Endothelial cell (in vitro differentiated cells): ENCODE data around the gene UACA. TPM values are rescaled to one million over a fixed set of nuclear protein-coding genes. Genes with fewer than 3 reads are reported as not detected.
"Not testable (repeated sequence)": the region's sequence is repeated elsewhere in the genome, so short reads cannot be mapped to it uniquely, and the experiment has no call there.

ENCODE experiments used
- DNase-seq: peaks from one replicate; pipeline ENCODE4 v3.0.0; 2021; ENCODE audit warnings: low spot score
- H3K27ac Mint-ChIP-seq: one replicate; pipeline ENCODE4 v1.8.0; 2021; ENCODE audit warnings: mixed read lengths, inconsistent platforms; ENCODE audit not compliant: unreplicated experiment
- H3K27me3 Mint-ChIP-seq: one replicate; pipeline ENCODE4 v1.8.0; 2021; ENCODE audit warnings: mild to moderate bottlenecking, moderate library complexity, mixed read lengths, inconsistent platforms; ENCODE audit not compliant: unreplicated experiment
- H3K36me3 Mint-ChIP-seq: one replicate; pipeline ENCODE4 v1.8.0; 2021; ENCODE audit warnings: mild to moderate bottlenecking, low read depth, mixed read lengths, inconsistent platforms; ENCODE audit not compliant: unreplicated experiment
- H3K4me1 Mint-ChIP-seq: one replicate; pipeline ENCODE4 v1.8.0; 2021; ENCODE audit warnings: mild to moderate bottlenecking, mixed read lengths, inconsistent platforms; ENCODE audit not compliant: unreplicated experiment
- H3K4me3 Mint-ChIP-seq: one replicate; pipeline ENCODE4 v1.8.0; 2021; ENCODE audit warnings: mild to moderate bottlenecking, mixed read lengths, inconsistent platforms; ENCODE audit not compliant: unreplicated experiment
- H3K9me3 Mint-ChIP-seq: one replicate; pipeline ENCODE4 v1.8.0; 2021; ENCODE audit warnings: mixed read lengths, inconsistent platforms; ENCODE audit not compliant: unreplicated experiment
- total RNA-seq: library from RNA; stranded (reverse); fragmentation: NEBNext Ultra II Directional; extraction: Animal tissue kit (Norgen Biotek cat#: 25700); gene quantifications from one replicate; pipeline ENCODE4 v1.2.1, GENCODE V29; 2021; ENCODE audit not compliant: unreplicated experiment
- TF ChIP-seq, protein P1 (sequence below): fragments of 200-600 bp; sonication (generic); IDR thresholded peaks from one replicate; pipeline ENCODE4 v1.5.0; 2021; ENCODE audit warnings: antibody characterized with exemption; ENCODE audit not compliant: unreplicated experiment

UACA gene
- total RNA-seq, 1 donor from 2014 or later = 34.2 TPM

DNA sequence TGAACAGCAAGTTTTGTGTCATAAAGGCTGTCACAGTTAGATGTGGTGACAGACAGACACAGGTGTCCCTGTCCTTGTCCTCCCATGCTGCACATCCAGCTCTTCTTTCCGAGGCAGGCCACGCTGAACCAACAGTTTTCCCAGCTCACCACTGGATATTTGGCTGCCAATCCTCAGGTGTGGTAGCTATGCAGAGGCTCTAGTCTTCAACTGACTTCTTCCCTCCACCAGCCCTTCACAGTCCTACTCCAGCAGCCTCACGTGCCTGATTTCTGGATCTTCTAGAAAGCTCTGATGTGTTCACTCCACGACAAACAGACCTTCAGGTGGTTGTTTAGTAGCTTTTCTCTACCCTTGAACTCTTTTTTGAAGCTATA is 145.5 kb downstream of the UACA start:
- Mint-ChIP-seq H3K27ac (no peak overlapping the region), H3K9me3 (no peaks in the 10 kb centered on the region), H3K27me3 (peaks cover 4% of the 10 kb centered on the region), H3K4me3 (no peak overlapping the region), H3K36me3 (no peaks in the 10 kb centered on the region), H3K4me1 (peaks cover 22% of the 10 kb centered on the region)
- DNase-seq = no peak
- TF ChIP-seq, protein P1, sequence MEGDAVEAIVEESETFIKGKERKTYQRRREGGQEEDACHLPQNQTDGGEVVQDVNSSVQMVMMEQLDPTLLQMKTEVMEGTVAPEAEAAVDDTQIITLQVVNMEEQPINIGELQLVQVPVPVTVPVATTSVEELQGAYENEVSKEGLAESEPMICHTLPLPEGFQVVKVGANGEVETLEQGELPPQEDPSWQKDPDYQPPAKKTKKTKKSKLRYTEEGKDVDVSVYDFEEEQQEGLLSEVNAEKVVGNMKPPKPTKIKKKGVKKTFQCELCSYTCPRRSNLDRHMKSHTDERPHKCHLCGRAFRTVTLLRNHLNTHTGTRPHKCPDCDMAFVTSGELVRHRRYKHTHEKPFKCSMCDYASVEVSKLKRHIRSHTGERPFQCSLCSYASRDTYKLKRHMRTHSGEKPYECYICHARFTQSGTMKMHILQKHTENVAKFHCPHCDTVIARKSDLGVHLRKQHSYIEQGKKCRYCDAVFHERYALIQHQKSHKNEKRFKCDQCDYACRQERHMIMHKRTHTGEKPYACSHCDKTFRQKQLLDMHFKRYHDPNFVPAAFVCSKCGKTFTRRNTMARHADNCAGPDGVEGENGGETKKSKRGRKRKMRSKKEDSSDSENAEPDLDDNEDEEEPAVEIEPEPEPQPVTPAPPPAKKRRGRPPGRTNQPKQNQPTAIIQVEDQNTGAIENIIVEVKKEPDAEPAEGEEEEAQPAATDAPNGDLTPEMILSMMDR = no peak

DNA sequence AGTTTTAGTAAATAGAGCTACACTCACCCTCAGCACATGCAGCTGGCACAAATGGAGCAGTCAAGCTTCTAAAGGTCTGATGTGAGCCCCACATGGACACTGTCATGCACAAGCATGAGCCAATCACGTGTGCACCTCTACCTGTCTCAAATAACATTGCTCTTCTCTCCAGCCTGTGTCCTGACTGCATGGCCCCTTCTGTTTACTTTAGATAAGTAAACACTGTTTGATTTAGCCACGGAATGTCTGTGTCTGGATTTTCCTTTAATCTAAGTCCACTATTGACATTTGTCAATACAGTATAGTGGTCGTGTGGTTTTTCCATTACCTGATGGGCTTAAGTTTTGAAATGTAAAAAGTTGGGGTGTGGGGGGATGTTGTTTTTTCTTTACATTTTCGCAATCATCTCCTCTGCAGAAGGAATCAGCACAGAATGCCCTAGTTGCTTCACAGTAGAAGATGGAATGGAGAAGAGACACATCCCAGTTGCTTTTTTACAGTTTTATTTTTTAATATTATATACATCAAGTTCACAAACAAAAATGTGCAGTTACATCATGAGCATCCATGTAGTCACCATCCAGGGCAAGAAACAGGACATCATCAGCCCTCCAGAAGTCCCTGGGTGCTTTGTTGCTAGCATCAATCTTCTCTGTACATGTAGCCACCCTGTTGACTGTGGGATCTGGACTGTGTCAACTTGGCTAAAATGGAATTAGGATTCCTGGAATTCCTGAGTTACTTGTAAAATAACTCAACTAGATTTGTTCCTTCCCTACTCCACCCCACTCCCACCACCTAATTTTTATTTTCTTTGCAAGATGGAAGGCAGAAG is 146.1 kb downstream of the UACA start:
- no peak for DNase-seq
- TF ChIP-seq, protein P1 = no peak
- no peaks in the 10 kb centered on the region for H3K36me3 Mint-ChIP-seq
- H3K4me1 Mint-ChIP-seq = peaks cover 22% of the 10 kb centered on the region
- peaks cover 4% of the 10 kb centered on the region for H3K27me3 Mint-ChIP-seq
- no peak overlapping the region for H3K4me3 Mint-ChIP-seq
- no peaks in the 10 kb centered on the region for H3K9me3 Mint-ChIP-seq
- H3K27ac Mint-ChIP-seq = no peak overlapping the region

DNA sequence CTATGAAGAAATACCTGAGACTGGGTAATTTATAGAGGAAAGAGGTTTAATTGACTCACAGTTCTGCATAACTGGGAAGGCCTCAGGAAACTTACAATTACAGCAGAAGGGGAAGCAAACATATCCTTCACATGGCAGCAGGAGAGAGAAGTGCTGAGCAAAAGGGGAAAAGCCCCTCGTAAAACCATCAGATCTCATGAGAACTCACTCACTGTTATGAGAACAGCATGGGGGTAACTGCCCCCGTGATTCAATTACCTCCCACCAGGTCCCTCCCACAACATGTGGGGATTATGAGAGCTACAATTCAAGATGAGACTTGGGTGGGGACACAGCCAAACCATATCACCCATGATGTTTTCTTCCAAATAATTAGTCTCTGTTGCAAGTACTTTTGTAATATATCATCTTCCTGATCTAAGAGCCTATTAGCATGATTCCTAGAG is 147.0 kb downstream of the UACA start:
- DNase-seq, H3K36me3 Mint-ChIP-seq, H3K4me3 Mint-ChIP-seq, H3K27me3 Mint-ChIP-seq, H3K9me3 Mint-ChIP-seq: not testable (repeated sequence)
- peak overlapping the region; percentile 70 for H3K27ac Mint-ChIP-seq
- H3K4me1 Mint-ChIP-seq = peaks cover 22% of the 10 kb centered on the region

DNA sequence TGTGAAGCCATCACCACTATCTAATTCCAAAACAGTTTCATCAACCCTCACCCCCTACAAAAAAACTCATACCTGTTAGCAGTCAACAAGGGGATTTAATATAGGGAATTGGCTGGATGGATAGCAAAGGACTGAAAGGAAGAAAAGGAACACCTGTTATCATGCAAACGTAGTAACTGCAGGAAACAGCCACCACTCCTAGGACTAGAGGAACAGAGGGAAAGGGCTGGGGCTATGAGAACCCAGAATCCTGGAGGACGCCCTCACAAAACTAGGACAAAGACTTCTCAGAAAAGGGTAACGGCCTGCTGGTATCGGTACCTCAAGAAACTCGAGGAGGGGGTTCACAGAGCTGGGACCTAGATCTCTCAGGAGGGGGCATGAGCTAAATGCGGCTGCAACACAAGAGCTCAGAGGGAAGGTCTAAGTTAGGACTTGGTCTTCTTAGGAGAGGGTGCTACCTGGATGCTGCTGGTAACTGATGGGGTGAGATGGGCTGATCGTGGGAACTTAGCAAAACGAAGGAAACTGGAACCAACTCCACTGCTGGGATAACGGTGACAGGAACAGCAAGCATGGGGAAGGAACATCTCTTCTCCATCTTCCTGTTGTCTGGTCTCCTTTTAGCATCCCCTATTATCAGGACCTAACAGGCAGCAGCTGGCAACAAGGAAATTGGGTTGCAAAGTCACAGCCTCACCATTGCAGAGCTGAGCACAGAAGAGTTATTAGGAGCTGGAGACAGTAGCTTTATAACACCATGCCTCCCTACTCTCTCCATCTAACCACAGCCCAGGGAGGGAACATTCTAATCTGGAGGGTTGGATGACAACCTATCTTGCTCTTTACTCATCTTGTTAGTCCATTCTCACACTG is 147.7 kb downstream of the UACA start:
- Mint-ChIP-seq H3K4me1 (peaks cover 24% of the 10 kb centered on the region), H3K36me3 (no peaks in the 10 kb centered on the region), H3K4me3 (no peak overlapping the region), H3K9me3 (no peaks in the 10 kb centered on the region), H3K27me3 (peaks cover 4% of the 10 kb centered on the region), H3K27ac (peak overlapping the region; percentile 62)
- TF ChIP-seq, protein P1 = no peak
- DNase-seq = no peak

DNA sequence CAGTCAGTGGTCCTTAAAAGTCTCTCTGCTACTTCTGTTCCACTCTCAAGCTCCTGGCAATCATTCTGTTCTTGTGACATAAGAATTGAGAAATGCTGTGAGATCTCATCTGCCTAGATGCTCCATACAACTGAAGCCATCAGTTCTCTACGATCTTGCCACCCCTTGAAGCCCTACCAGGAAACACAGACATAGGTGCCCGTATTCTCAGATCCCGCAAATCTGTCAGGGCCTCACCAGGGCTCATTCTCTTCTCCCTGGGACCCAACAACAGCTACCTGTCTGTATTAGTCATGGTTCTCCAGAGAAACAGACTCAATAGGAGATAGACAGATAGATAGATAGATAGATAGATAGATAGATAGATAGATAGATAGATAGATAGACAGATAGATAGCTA is 149.1 kb downstream of the UACA start:
- TF ChIP-seq, protein P1 = no peak
- H3K4me3 Mint-ChIP-seq = no peak overlapping the region
- no peak for DNase-seq

More for the DNA sequence above, 149.1 kb downstream of the UACA start:
- Mint-ChIP-seq H3K27me3 (peaks cover 4% of the 10 kb centered on the region), H3K36me3 (no peaks in the 10 kb centered on the region), H3K9me3 (no peaks in the 10 kb centered on the region), H3K4me1 (peaks cover 27% of the 10 kb centered on the region), H3K27ac (no peak overlapping the region)
